EL (cell line): Measurements from ENCODE around the gene PMFBP1.

Experiments used
- DNase-seq: peaks from one replicate; pipeline ENCODE4 v3.0.0-alpha.2; 2016

PMFBP1 gene, protein sequence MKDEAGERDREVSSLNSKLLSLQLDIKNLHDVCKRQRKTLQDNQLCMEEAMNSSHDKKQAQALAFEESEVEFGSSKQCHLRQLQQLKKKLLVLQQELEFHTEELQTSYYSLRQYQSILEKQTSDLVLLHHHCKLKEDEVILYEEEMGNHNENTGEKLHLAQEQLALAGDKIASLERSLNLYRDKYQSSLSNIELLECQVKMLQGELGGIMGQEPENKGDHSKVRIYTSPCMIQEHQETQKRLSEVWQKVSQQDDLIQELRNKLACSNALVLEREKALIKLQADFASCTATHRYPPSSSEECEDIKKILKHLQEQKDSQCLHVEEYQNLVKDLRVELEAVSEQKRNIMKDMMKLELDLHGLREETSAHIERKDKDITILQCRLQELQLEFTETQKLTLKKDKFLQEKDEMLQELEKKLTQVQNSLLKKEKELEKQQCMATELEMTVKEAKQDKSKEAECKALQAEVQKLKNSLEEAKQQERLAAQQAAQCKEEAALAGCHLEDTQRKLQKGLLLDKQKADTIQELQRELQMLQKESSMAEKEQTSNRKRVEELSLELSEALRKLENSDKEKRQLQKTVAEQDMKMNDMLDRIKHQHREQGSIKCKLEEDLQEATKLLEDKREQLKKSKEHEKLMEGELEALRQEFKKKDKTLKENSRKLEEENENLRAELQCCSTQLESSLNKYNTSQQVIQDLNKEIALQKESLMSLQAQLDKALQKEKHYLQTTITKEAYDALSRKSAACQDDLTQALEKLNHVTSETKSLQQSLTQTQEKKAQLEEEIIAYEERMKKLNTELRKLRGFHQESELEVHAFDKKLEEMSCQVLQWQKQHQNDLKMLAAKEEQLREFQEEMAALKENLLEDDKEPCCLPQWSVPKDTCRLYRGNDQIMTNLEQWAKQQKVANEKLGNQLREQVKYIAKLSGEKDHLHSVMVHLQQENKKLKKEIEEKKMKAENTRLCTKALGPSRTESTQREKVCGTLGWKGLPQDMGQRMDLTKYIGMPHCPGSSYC

GRCh38 chr16:72172105-72173034 is at the start of gene PMFBP1:
Gene PMFBP1, minus strand, starts transcription at chr16:72172155. Its CDS starts 947 bp downstream, at chr16:72171208.
- DNase-seq, result peak; percentile 76

DNA sequence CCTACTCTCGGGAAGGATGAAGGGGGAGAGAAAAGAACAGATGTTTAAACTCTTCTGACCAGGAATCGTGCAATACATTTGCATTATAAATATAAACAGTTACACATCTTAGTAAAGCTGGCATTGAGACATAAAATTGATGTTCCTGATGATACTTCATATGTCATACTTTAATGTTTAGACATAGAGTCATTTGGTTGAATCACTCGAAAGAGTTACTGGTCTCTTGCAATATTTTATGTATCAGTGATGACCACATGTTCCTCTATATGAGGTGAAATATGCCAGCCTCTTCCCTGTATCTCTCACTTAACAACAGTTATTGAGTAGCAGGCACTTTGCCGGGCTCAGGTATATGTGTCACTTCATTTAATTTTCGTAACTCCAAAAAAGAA is 49.7 kb upstream of the PMFBP1 start:
- no peak for DNase-seq

- no peak for DNase-seq
Observed at GRCh38 chr16:72220875-72221629, 49.1 kb upstream of the PMFBP1 start.

DNA sequence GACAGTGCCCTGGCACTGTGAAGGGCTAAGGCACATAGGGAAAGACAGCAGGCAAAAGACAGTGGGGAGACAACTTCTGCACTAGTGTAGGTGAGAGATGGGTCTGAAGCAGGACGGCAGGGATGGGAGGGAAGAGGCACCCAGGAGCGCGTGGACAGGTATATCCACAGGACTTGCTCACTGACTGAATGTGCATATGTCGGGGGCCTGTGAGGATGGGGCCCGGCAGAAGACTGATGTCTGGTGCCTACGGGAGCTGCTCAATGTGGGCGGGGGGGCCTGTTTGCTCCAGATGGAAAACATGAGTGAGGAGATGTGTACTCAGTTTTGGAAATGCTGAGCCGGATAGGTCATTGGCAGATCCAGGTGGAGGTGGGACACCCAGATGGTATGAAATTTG is 47.3 kb upstream of the PMFBP1 start:
- no peak for DNase-seq

DNA sequence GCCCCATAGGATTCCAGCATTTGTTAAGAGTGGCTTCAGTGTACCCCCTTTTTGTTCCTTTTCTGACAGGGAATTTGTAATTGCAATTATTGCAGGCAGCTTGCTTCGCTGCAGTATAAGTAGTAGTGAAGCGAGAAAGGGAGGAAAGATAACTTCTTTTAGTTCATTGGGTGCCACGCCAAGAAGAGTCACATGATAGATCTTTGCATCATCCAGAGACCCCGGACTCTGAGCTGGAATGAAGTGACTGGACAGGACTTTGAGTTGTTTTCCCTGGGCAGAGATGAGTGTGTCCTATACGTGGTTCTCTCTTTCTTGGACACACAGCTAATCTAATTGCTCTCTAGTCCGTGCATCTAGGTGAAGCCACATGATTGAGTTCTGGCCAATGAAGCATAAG is 44.8 kb upstream of the PMFBP1 start:
- DNase-seq, result no peak

- no peak for DNase-seq
Observed at GRCh38 chr16:72214821-72215220, 42.9 kb upstream of the PMFBP1 start.

DNA sequence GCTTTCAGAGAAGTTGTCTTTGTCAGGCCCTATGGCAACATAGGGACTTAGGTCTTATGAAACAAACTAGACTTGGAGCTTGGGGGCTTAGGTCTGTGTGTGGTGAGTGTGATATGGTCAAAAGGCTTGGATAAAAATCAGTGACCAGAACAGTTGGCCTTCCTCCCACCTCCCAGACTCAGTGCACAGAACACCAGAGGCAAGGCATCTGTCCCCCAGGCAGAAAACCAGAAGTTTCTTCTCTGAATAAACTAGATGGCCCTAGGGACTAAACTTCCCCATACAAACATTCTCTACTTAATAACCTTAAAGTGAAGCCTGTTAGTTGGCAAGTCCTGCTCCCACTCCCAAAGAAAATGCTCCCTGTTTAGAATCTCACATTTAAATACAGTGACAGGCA is 39.2 kb upstream of the PMFBP1 start:
- no peak for DNase-seq

- no peak for DNase-seq
Observed at GRCh38 chr16:72210555-72210954, 38.6 kb upstream of the PMFBP1 start.

GRCh38 chr16:72210072-72210471 is 38.1 kb upstream of the PMFBP1 start:
- DNase-seq, result no peak

DNA sequence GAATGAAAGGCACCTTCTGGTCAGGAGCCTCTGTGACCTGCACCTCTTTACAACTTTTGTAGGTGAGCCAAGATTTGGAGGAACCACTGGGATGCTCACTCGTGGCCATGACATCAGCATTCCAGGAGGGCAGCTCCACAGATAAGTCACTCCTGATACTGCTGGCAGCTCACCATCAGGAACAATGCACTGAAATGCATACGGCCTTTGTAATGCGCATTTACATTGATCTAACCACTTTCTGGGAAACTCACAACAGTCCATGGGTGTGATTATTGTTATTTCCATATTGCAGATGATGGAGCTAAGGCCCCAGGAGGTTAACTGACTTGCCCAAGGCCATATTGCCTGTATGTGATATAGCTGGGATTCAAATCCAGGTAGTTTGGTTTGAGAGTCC is 34.3 kb upstream of the PMFBP1 start:
- DNase-seq, result no peak

DNA sequence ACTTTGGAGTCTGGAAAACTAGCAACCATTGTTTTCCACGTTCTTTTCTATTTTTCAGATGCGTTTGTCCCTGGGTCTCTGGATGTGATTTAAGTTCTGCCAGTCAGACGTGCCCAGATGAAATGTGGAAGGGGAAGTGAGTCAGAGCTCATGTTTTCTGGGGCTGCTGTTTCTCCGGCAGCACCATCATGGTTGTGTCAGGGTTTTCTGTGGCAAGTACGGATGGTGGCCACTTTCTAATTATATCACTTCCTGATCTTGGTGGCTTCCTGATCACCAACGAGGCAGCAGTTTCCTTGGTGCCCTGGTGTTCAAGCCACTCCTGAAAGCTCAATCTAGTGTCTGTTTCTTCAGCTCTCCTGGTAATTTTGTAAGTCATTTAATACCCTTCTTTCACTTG is 31.4 kb upstream of the PMFBP1 start:
- peak; percentile 54 for DNase-seq

DNA sequence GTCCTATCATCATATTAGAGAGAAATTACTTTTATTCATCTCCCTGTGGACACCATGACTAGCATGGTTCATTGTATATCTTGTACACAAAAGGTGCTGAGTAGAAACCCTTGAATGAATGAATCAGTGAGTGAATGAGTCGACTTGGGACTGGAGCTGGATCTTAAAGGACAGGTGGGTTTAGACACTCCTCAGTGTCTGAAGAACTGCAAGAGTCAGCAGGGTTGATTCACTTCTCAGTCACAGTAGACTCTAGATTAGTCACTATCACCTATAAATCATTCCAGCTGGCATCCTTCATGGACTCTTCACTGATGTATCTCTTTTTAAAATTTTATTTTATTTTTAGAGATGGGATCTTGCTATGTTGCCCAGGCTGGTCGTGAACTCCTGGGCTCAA is 30.1 kb upstream of the PMFBP1 start:
- no peak for DNase-seq

- no peak for DNase-seq
Observed at GRCh38 chr16:72201387-72201786, 29.4 kb upstream of the PMFBP1 start.

DNA sequence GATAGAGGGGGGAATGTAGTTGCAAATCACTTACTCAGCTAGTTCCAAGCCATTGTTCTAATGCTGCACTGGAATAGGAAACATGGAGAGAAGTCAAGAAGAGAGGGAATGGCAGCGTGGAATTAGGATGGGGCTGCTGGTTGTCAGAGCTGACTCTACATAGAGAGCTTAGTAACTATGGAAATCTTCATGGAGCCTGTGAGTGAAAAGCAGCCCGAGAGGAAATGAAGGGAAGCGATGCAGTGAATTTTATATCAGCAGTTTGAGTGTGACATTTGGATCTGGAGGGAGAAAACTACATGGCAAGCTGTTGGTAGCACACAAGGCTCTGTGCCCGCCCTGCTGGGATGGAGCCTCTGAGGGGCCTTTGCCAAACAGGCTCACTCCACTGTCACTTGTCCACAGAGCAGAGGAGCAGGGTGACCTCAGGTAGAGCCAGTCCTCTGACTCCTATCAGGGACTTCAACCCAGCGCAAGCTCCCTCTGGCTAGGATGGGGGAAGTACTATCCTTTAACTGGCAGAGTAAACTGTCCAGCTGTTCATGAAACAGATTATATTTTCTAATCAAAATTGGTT is 27.9 kb upstream of the PMFBP1 start:
- no peak for DNase-seq

DNA sequence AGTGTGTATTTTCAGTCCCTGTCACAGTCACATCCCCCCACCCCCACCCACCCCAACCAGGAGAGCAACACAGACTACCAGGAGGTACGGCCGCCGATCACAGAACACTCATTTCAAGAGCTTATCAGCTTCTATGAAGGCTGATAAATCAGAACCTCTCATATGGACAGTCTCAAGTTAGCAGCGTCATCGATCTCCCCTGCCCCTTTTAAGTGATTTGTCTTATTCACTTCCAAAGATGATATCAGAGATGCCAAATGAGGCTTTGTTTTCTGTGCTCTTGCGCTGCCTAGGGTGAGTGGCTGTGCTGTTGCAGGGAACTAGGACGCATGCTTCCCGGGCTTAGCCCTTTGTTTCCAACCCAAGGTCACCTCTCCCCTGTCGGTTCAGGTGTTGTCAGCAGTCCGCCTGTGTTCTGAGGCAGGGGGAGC is 26.8 kb upstream of the PMFBP1 start:
- DNase-seq, result no peak

DNA sequence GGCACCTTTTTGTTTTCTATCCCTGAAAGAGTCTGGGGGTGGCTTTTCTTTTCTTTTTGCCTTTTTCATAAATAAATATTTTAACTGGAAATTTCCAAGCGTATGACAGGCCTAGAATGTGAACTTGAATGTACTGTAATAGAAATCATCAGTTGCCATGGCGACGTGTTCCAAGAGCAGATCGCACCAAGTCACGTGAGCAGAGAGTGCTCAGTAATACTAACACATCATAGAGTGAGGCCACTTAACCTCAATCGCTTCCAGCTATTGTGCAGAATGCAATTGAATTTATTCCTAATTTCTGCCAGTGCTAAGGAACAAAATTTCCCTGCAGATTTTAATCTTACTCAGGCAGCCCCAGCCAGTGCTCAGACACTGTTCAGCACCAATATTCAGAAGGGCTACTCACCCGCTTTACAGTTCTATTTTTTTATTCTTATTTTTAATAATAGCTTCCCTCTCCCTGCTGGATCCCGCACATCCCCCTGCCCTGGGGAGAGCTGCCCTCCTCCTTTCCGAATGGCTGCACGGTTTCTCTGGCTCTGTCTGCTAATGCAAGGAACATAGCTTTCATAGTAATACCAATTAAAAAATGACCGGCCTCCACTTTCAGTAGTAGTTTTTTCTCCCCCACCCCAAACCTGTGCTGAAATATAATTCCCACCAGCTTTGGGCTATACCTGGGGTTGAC is 26.2 kb upstream of the PMFBP1 start:
- peak; percentile 45 for DNase-seq

GRCh38 chr16:72197545-72197944 is 25.6 kb upstream of the PMFBP1 start:
- DNase-seq, result no peak

GRCh38 chr16:72195609-72196008 is 23.7 kb upstream of the PMFBP1 start:
- DNase-seq, result no peak

GRCh38 chr16:72191551-72191950 is 19.6 kb upstream of the PMFBP1 start:
- no peak for DNase-seq

- DNase-seq, result peak; percentile 75
Observed at GRCh38 chr16:72189865-72190371, 18.0 kb upstream of the PMFBP1 start.

DNA sequence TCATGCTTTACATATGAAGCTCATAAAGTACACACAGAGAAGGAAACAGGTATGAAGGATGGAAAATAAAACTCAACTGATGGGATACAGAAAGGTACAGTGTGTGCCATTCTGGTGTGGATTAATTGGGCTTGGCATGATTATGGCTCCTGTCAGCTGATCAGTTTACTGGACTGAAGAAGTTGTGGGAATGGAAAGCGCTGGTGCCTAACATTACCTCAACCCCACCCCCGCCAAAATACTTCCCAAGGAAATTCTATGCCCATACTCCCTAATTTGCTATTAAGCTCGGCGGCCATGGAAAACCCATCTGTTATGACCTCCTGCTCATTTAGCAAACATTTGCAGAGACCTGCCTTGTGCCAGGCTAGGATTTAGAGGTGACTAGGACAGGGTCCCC is 16.6 kb upstream of the PMFBP1 start:
- no peak for DNase-seq
